ENCODE data around the gene LY6G5B. TPM values are rescaled to one million over a fixed set of nuclear protein-coding genes. Genes with fewer than 3 reads are reported as not detected.
A peak's percentile ranks its signal among the peaks of the same experiment; 100 is the strongest.
"Not testable (repeated sequence)": the region's sequence is repeated elsewhere in the genome, so short reads cannot be mapped to it uniquely, and the experiment has no call there.

LY6G5B gene
- total RNA-seq, 1 donor from 2014 or later: 2.8 TPM

- no peaks in the 10 kb centered on the region for H3K9me3 ChIP-seq (ENCODE audit: low read depth)
- no peaks in the 10 kb centered on the region for H3K27me3 ChIP-seq
- no peaks in the 10 kb centered on the region for H3K36me3 ChIP-seq
- peaks cover 1% of the 10 kb centered on the region for H3F3A ChIP-seq (ENCODE audit: low read depth)
- peaks cover 3% of the 10 kb centered on the region for H3K4me1 ChIP-seq
- no peak for TF ChIP-seq CTCF (IDR thresholded peaks at IDR 0.05)
- no peak for TF ChIP-seq EZH2 (IDR thresholded peaks at IDR 0.05)
- TF ChIP-seq EZH2phosphoT487 (IDR thresholded peaks at IDR 0.05): no peak
- no peak overlapping the region for H3K4me2 ChIP-seq
- no peak overlapping the region for H3K9ac ChIP-seq
- no peak overlapping the region for H3K27ac Mint-ChIP-seq
- H3K4me1 Mint-ChIP-seq: peaks cover 25% of the 10 kb centered on the region
- no peak overlapping the region for H3K4me3 Mint-ChIP-seq
- H3K36me3 Mint-ChIP-seq: no peaks in the 10 kb centered on the region
- H3K9me3 Mint-ChIP-seq: no peaks in the 10 kb centered on the region
- no peaks in the 10 kb centered on the region for H3K79me2 ChIP-seq (ENCODE audit: low read depth)
- H3K4me3 ChIP-seq: no peak overlapping the region
- peaks cover 14% of the 10 kb centered on the region for H3K27me3 Mint-ChIP-seq (ENCODE audit: insufficient read depth, low read depth)
- H4K20me1 ChIP-seq (ENCODE audit: low read depth): no peaks in the 10 kb centered on the region
- H3K27ac ChIP-seq: no peak overlapping the region
- H2AFZ ChIP-seq (replicated peaks): no peak overlapping the region
- no peak for DNase-seq (ENCODE audit: low spot score)
Observed at GRCh38 chr6:31708224-31708623, 38.4 kb downstream of the LY6G5B start.

- H3K9me3 Mint-ChIP-seq: not testable (repeated sequence)
- peaks cover 17% of the 10 kb centered on the region for H3K27me3 Mint-ChIP-seq (ENCODE audit: insufficient read depth, low read depth)
Observed at GRCh38 chr6:31709157-31709556, 39.4 kb downstream of the LY6G5B start.

GRCh38 chr6:31710523-31711219 lies 40.9 kb downstream of the LY6G5B start:
- TF ChIP-seq EZH2phosphoT487 (IDR thresholded peaks at IDR 0.05) (no peak), EZH2 (IDR thresholded peaks at IDR 0.05) (no peak), CTCF (IDR thresholded peaks at IDR 0.05) (no peak)
- H3K36me3 ChIP-seq: no peaks in the 10 kb centered on the region
- DNase-seq (ENCODE audit: low spot score): no peak
- no peaks in the 10 kb centered on the region for H3K27me3 ChIP-seq
- peaks cover 25% of the 10 kb centered on the region for H3K4me1 ChIP-seq
- H3K4me2 ChIP-seq: no peak overlapping the region
- Mint-ChIP-seq H3K9me3 (no peaks in the 10 kb centered on the region), H3K4me1 (peaks cover 43% of the 10 kb centered on the region), H3K27me3 (ENCODE audit: insufficient read depth, low read depth) (peaks cover 19% of the 10 kb centered on the region), H3K4me3 (peak overlapping the region; percentile 5), H3K36me3 (no peaks in the 10 kb centered on the region), H3K27ac (peak overlapping the region; percentile 4)
- H3K9ac ChIP-seq: no peak overlapping the region
- peaks cover 21% of the 10 kb centered on the region for H3F3A ChIP-seq (ENCODE audit: low read depth)
- no peak overlapping the region for H3K27ac ChIP-seq
- no peak overlapping the region for H3K4me3 ChIP-seq
- H4K20me1 ChIP-seq (ENCODE audit: low read depth): no peaks in the 10 kb centered on the region
- H2AFZ ChIP-seq (replicated peaks): no peak overlapping the region
- no peaks in the 10 kb centered on the region for H3K79me2 ChIP-seq (ENCODE audit: low read depth)
- no peaks in the 10 kb centered on the region for H3K9me3 ChIP-seq (ENCODE audit: low read depth)

More at GRCh38 chr6:31709157-31709556, 39.4 kb downstream of the LY6G5B start:
- H3K4me3 ChIP-seq; H3K4me2 ChIP-seq; H3K36me3 ChIP-seq; H3K27me3 ChIP-seq; H3K4me3 Mint-ChIP-seq; H4K20me1 ChIP-seq (ENCODE audit: low read depth); H3K27ac Mint-ChIP-seq; H3K79me2 ChIP-seq (ENCODE audit: low read depth); H3K9ac ChIP-seq; H2AFZ ChIP-seq (replicated peaks); H3K27ac ChIP-seq; H3K9me3 ChIP-seq (ENCODE audit: low read depth); DNase-seq (ENCODE audit: low spot score); H3K36me3 Mint-ChIP-seq: not testable (repeated sequence)
- H3F3A ChIP-seq (ENCODE audit: low read depth): peaks cover 11% of the 10 kb centered on the region
- H3K4me1 Mint-ChIP-seq: peaks cover 32% of the 10 kb centered on the region
- peaks cover 12% of the 10 kb centered on the region for H3K4me1 ChIP-seq

- Histone ChIP-seq H3K36me3 (no peaks in the 10 kb centered on the region), H2AFZ (replicated peaks) (no peak overlapping the region), H3K27ac (no peak overlapping the region), H3K4me2 (no peak overlapping the region), H3K9me3 (ENCODE audit: low read depth) (no peaks in the 10 kb centered on the region), H3F3A (ENCODE audit: low read depth) (peaks cover 21% of the 10 kb centered on the region), H4K20me1 (ENCODE audit: low read depth) (no peaks in the 10 kb centered on the region), H3K4me1 (peaks cover 25% of the 10 kb centered on the region), H3K79me2 (ENCODE audit: low read depth) (no peaks in the 10 kb centered on the region), H3K27me3 (no peaks in the 10 kb centered on the region), H3K4me3 (no peak overlapping the region), H3K9ac (no peak overlapping the region)
- H3K27ac Mint-ChIP-seq: no peak overlapping the region
- no peak for DNase-seq (ENCODE audit: low spot score)
- TF ChIP-seq EZH2 (IDR thresholded peaks at IDR 0.05) (no peak), CTCF (IDR thresholded peaks at IDR 0.05) (no peak), EZH2phosphoT487 (IDR thresholded peaks at IDR 0.05) (no peak)
- peak overlapping the region; percentile 75 for H3K4me3 Mint-ChIP-seq
- no peaks in the 10 kb centered on the region for H3K36me3 Mint-ChIP-seq
- H3K4me1 Mint-ChIP-seq: peaks cover 44% of the 10 kb centered on the region
- H3K27me3 Mint-ChIP-seq (ENCODE audit: insufficient read depth, low read depth): peaks cover 19% of the 10 kb centered on the region
- H3K9me3 Mint-ChIP-seq: no peaks in the 10 kb centered on the region
Observed at GRCh38 chr6:31711233-31711632, 41.5 kb downstream of the LY6G5B start.

Measured in neural progenitor cell (in vitro differentiated cells).